NCI-H1436 treated with DMSO at 0.1 percent for 48 hours (cell line): Measurements from ENCODE around the gene CES5A.
"Not testable (repeated sequence)": the region's sequence is repeated elsewhere in the genome, so short reads cannot be mapped to it uniquely, and the experiment has no call there.

Source experiments
- DNase-seq: peaks from one replicate; lab custom pipeline; 2025; lab: John Stamatoyannopoulos, UW

Gene CES5A

DNA sequence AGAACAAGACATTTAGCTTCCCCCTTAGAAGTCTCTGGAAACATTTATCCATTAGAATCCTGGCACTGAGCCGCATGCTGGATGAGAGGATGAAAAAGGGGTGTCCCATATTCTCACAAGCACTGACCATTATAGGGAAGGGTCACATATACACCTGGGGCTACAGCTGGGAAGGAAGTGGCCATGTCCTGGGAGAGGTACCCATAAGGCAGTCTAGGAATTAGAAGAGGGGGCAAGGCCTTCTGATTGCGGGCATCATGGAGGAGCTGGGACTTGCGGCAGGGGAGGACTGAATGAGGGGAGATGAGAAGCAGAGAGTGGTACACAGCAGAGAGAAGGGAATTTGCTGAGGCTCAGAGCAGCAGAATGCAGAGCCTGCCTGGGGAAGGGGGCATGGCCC is 45.9 kb downstream of the CES5A start:
- not testable (repeated sequence) for DNase-seq

DNA sequence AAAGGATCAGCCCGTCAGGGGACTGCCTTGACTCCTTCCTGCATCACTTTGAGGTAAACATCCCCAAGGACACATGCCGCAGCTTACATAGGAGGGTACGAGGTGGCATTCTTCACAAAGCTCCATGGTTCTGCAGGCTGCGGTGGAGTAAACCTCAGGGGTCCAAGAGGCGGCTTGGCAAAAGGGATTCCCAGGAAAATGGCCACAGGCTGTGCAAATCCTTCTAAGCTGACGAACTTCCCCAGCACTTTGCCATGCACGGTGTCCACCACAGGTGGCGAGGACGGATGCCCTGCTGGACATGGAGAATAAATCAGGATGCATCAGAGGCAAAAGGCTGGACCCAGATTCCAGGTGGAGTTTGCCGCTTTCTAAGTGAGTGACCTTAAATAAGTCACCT is 46.5 kb downstream of the CES5A start:
- no peak for DNase-seq

DNA sequence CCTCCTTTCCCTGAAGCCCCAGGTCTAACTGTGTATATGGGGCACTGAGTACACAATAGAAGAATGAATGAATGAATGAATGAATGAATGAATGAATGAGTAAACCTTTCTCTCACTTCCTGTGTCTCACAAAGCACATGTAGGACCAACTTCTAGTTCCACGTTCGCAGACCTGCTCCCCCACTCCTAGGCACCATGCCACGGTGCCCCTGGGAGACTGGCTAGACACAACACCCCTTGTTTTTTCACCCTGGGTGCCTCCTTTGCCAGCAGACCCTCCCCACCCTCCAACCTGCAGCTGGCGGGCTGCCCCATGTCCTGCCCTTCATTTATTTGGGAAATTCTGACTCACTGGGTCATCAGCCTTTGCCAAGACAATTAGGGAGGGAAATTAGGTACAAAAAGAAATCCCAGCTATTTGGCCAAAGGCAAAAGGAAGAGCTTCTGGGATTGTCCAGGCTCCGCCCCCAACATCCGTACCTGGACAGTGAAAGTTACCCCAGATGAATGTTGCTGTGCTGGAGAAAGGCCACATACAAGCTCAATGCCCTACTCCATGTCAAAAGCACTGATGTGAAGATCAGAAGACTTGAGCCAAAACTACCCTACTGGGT is 50.0 kb downstream of the CES5A start:
- DNase-seq, result no peak

DNA sequence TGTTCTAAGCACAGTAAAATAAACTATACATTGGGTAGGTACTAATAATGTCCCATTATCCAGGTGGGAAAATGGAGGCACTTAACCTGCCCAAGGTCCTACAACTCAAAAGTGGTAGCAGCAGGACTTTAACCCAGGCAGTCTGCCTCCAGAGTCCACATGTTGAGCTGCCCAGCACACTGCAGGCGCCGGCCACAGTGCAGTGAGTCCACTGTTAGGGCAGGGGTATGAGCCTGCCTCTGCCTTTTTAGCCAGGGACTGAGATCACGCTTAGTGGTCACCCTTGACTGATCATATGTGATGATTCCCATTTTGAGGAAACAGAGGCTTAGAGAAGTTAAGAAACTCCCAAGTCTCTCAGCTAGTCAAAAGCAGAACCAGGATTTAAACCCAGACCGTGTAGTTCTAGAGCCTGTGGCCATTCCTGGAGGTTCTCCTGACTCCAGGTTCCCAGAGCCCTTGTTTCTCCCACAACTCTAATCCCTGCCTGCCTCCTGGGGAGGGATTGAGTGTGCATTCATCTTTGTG is 50.6 kb downstream of the CES5A start:
- no peak for DNase-seq

DNA sequence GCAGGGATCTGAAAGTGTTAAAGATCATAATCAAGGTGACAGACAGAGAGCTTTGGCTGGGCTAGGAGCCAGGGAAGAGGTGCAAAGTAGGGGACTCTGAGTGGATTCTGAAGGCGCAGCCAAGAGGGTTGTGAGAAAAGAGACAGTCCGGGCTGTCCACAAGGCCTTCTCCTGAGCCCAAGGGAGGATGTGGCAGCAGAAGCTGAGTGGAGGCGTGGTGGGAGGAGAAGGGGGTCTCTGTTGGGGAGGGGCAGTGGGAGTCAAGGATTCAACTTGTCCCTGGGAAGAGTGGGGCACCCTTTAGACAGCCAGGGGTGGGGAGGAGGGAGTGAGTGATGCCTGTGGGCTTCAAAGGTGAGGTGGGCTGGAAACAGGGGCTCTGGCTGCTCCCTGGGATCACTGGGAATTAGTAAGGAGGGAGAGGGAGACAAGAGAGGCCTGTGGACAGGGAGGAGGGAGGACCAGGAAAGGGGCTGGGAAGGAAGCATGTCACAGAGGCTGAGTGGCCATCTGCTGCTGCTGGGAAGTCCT is 52.8 kb downstream of the CES5A start:
- DNase-seq, result no peak

DNA sequence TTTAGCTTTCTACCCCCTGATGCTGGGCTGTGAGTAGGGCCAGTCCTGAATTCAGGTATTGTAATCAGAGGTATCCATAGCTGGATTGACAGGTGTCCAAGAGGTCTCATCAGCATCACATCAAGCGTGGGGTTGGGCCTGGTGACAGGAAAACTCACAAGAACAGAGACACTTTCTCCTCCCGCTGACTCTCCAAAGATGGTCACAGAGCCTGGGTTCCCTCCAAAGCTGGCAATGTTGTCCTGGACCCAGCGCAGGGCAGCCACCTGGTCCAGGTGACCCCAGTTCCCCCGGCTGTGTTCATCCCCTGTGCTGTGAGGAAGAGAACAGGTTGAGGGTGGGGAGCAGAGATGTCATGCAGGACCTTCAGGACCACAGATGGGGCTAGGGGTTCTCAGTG is 54.0 kb downstream of the CES5A start:
- DNase-seq, result no peak

DNA sequence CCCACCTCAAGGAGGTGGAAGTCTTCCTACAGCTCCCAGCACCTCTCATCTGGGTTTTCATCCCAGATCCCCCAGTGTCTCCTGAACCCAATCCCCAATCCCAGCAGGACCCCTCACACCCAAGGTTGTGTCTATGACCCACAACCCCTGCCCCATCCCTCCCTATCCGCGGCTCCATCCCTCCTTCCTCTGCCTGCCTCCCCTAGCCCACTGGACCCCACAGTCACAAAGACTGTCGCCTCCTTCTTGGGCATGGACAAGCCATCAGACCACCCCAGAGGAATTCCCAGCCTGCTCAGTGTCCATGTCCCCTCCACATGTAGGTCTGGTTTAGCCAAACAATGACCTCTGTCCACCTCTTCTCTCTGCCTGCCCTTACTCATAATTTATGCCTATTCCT is 54.6 kb downstream of the CES5A start:
- no peak for DNase-seq

DNA sequence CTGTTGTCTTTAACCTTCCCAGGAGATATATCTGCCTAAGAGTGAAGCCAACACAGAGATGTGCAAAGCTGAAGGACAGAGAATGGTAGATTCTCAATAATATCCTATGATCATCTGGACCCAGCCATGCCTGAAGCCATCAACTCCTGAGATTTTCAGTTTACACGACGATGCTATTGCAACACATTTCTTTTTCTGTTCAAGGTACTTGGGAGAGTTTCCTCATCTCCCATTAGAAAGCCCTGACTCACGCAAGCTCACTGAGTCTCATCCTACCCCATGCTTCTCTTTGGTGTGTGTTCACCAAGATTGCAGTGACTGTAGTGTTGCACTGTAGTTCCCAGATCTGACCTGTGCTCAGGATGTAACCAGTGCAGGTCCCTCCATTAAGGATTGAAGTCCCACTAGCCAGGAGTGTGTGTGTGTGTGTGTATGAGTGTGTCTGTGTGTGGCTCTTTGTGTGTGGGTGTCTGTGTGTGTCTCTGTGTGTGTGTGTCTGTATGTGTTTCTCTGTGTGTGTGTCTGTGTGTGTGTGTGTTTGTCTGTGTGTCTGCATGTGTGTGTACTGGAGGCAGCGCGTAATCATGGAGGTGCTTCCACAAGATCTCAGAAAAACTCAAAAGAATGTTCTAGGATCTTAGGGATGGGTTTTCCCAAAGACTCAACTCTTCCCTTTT is 57.8 kb downstream of the CES5A start:
- DNase-seq, result no peak

DNA sequence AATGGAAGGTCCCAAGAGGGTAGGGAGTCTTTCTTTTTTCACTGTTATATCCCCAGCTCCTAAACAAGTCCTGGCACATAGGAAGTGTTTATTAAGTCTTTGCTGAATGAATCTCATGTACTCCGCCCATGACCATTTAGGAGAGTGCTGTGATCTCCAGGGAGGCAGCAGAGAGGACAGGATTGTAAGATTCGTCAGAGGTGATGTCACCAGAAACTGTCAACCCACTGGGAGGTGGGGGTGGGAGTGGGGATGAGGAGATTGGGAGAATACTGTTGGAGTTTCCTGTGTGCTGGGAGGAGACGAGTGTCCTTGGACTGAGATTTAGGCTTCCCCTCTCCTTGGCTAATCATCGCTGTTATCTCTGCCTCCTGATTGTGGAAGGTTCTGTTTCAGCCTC is 59.0 kb downstream of the CES5A start:
- DNase-seq, result not testable (repeated sequence)

DNA sequence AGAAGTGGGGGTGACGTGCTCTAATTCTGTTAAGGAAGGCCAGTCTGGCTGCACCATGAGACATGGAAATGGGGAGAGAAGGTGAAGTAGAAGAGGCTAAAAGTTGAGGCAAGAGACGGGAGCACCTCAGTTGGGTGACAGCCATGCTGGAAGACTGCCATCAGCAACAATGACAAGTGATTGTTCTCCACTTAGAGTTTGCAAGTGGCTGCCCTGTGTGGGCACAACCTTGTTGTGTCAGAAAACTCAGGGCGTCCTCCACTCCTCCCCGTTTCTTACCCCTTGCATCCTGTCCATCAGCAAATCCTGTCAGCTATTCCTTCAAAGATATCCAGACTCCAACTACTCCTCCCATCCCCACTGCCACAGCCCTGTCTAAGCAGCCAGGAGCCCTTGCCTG is 59.9 kb downstream of the CES5A start:
- no peak for DNase-seq

DNA sequence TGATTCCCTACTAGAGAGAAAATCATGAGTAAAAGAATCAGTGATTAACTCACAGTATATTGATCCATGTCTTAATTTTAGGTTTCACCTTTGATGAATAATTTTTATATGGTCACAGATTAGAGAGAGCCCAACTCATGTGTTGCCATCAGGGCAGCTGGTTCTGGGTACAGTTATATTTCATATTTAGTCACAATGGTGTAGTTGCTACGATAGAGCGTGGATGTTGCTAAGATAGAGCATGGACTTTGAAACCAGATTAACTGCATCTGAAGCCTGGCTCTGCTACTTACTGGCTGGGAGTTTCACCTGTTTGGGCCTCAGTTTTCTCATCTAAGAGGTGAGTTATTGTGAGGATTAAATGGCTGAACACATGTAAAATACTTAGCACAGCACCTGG is 61.0 kb downstream of the CES5A start:
- DNase-seq, result not testable (repeated sequence)

DNA sequence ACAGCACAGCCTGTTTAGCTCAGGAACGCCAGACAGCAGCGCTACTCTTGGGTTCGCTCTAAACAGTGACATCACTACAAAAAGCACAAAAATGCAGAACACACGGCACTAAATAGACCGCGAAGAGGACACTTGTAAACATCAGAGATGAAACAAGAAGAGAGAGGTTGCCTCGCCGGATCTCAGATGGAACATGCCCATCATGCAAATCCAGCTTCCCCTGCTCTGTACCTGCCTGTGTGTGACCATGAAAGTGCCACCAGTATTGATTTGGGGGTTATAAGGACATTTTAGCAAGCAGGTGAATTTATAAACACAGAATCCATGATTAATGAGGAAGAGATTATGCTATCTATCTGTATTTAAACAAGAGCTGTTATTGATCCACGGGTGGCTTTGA is 61.4 kb downstream of the CES5A start:
- not testable (repeated sequence) for DNase-seq

DNA sequence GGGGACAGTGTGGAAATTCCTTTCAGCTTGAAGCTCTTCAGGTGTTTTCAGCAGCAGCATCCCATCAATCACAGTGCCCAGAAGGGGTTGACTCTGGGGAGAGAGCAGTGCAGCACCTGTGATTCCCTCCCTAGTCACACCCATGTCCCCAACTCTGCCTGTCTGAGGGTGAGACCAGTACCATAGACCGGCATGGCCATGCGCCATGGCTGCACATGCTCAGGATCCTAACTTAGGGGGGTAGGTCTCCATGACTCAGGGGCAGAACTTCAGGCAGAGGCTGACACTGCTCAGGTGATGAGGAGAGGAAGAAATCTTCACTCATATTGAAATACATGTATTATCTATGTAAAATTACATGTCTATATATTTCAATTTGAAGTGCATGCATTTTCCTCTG is 62.2 kb downstream of the CES5A start:
- no peak for DNase-seq

DNA sequence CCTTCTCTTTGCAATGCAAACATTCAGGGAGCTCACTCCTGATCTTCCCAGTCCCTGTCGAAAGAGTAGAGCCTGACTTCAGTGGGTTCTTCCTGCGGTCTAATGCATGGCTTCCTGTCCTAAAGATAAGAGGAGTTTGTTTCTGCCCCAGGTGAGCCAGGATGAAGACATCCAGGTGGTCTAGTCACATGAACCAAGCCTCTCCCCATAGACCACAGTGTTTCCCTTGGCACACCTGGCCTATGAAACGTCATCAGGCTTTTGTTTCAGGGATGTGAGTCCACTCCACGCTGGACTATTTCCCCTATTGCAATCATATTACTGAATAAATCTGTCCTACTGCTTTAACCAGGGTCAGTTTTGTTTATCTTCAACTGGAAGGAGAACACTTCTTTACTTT is 63.4 kb downstream of the CES5A start:
- DNase-seq, result no peak

DNA sequence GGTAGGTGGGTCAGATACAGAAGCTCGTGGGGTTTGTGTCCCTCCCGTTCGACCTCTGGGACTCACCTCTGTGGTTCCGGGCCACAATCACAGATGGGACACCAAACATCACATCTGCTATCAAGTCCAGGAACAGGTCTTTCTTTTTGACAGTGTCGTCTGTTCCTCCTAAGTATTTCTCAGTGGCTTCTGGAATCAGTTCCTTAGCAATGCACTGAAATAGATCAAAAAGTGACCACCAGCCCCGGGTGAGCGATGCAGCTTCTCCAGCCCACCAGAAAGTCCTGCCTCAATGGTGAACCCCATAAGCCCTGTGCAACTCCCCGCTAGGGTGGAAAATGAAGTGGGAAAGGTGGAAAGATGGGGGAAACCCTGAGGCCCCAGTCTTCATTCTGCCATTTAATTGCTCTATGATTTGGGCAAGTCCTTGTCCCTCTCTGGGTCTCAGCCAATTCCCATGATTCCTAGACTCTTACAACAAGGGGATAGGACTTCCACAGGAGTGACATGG is 64.7 kb downstream of the CES5A start:
- no peak for DNase-seq

DNA sequence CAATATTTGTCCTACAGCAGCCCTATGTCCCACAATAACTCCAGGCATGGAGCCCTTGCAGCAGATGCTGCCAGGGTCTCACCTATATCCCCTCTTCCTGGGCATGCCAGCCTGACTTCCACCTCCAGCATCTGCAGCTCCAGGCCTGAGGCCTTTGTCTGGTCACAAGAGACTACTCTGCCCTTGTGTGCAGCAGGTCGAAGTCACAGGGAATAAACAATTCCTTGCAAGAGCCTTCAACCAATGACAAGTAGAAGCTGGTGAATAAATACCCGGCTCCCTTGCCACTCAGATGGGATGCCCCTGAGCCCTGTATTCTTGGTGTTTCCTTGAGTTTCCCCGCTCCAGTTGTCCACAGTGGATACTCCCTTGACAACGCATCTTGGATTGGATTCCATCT is 65.3 kb downstream of the CES5A start:
- no peak for DNase-seq

DNA sequence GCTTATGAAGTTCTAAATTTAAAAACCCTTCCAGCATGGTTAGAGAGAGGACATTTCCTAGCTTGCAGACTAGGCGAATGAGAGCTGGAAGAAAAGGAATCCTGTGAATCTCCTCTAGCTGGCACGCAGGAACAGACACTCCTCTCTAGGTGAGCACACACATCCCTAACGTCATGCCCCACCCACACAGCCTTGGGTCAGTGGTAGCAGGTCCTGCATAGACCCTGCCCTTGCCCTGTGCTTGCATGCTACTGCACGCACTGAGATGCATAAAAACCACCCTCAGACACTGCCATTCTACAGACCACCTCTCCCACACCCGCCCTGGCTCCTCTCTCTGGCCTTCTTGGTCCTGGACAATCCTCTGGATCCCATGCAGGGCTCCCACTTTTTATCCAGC is 65.8 kb downstream of the CES5A start:
- DNase-seq, result no peak

DNA sequence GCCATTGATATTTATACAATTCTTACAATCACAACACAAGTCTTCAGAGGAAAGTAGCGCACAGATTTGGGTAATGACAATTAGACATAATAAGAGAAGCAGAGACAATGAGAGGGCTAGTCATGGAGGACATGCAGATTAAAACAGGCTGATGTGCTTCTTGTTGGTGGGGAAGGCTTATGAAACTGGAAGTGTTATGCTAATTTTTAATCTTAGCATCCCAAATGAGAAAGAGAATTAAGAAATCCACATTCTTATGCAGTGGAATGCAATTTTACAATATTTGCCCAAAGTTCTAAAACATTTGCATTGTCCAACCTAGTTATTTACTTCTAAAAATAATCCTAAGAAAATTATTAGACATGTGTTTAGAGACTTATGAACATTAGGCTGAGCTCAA is 66.9 kb downstream of the CES5A start:
- not testable (repeated sequence) for DNase-seq

DNA sequence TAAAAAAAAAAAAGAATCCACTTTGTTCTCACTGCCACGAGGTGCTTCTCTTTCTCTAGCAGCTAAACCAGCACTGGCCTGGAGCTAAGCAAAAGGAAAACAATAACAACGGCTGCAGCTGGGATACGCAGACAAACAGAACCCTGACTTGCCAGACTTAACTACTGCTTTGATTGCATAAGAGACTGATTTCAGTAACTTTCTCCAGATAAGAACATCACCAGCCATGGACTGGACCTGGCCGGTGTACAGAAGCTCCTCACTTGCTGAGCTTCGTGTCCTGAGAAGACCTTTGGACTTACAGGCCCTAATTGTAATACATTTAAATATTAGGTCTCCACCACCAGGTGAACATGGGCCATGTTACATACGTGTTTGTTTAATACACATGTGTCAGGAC is 70.1 kb downstream of the CES5A start:
- DNase-seq, result not testable (repeated sequence)

DNA sequence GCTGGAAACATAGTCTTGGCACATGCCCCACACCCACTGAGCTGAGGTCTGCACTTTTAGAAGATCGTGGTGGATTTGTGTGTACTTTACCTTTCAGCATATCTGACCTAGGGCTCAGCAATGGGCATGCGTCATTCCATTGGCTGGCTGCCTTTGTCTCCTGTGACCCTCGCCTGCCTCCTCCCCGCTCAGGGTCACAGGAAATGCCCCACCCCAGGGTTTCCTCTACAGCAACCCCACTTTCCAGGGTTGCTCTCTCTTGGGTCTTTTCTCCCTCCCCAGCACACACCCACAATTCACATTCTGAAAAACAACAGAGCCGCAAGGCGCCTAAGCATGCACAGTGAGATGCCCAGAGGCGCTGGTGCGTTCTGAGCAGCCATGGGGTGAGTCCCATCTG is 71.5 kb downstream of the CES5A start:
- not testable (repeated sequence) for DNase-seq
